Neural progenitor cell (in vitro differentiated cells): Measurements from ENCODE around the gene SMIM43. TPM values are rescaled to one million over a fixed set of nuclear protein-coding genes. Genes with fewer than 3 reads are reported as not detected.
A peak's percentile ranks its signal among the peaks of the same experiment; 100 is the strongest.
"Not testable (repeated sequence)": the region's sequence is repeated elsewhere in the genome, so short reads cannot be mapped to it uniquely, and the experiment has no call there.

Source experiments
- DNase-seq: peaks from one replicate; pipeline ENCODE4 v3.0.0-alpha.2; 2016; ENCODE audit warnings: low spot score
- H2AFZ ChIP-seq: fragments of 200-600 bp; sonication (generic); replicated peaks from 2 replicates; pipeline ENCODE4 v1.6.1; 2016; ENCODE audit warnings: antibody characterized with exemption
- H3F3A ChIP-seq: fragments of 200-600 bp; sonication (generic); 2 replicates; pipeline ENCODE4 v1.6.1; 2016; ENCODE audit warnings: antibody characterized with exemption, low read depth
- H3K27ac ChIP-seq: fragments of 200-600 bp; sonication (generic); 2 replicates; pipeline ENCODE4 v1.5.1; 2016; ENCODE audit warnings: mild to moderate bottlenecking
- H3K27me3 ChIP-seq: fragments of 200-600 bp; sonication (generic); 2 replicates; pipeline ENCODE4 v1.6.1; 2016; ENCODE audit warnings: mild to moderate bottlenecking, moderate library complexity
- H3K36me3 ChIP-seq: fragments of 200-600 bp; sonication (generic); 2 replicates; pipeline ENCODE4 v1.5.1; 2016
- H3K4me1 ChIP-seq: fragments of 200-600 bp; sonication (generic); 2 replicates; pipeline ENCODE4 v1.6.1; 2016; ENCODE audit warnings: mixed run types
- H3K4me2 ChIP-seq: fragments of 200-600 bp; sonication (generic); 2 replicates; pipeline ENCODE4 v1.6.1; 2016
- H3K4me3 ChIP-seq: fragments of 200-600 bp; sonication (generic); 2 replicates; pipeline ENCODE4 v1.5.1; 2016
- H3K79me2 ChIP-seq: fragments of 200-600 bp; sonication (generic); 2 replicates; pipeline ENCODE4 v1.6.1; 2016; ENCODE audit warnings: low read depth
- H3K9ac ChIP-seq: fragments of 200-600 bp; sonication (generic); 2 replicates; pipeline ENCODE4 v1.6.1; 2016
- H3K9me3 ChIP-seq: fragments of 200-600 bp; sonication (generic); 2 replicates; pipeline ENCODE4 v1.5.1; 2016; ENCODE audit warnings: low read depth
- H4K20me1 ChIP-seq: fragments of 200-600 bp; sonication (generic); 2 replicates; pipeline ENCODE4 v1.6.1; 2016; ENCODE audit warnings: low read depth
- H3K27ac Mint-ChIP-seq: 3 replicates; pipeline ENCODE4 v1.8.0; 2021; ENCODE audit warnings: mixed read lengths
- H3K27me3 Mint-ChIP-seq: 2 replicates; pipeline ENCODE4 v1.8.0; 2022; ENCODE audit warnings: low read depth, mild to moderate bottlenecking, inconsistent platforms, moderate library complexity, mixed read lengths; ENCODE audit not compliant: insufficient read depth
- H3K36me3 Mint-ChIP-seq: 3 replicates; pipeline ENCODE4 v1.8.0; 2021; ENCODE audit warnings: mixed read lengths
- H3K4me1 Mint-ChIP-seq: 3 replicates; pipeline ENCODE4 v1.8.0; 2021; ENCODE audit warnings: mixed read lengths
- H3K4me3 Mint-ChIP-seq: 3 replicates; pipeline ENCODE4 v1.8.0; 2021; ENCODE audit warnings: mild to moderate bottlenecking, moderate library complexity, mixed read lengths
- H3K9me3 Mint-ChIP-seq: 3 replicates; pipeline ENCODE4 v1.8.0; 2020; ENCODE audit warnings: mixed read lengths
- CTCF ChIP-seq: fragments of 200-600 bp; sonication (generic); IDR thresholded peaks from 2 replicates; pipeline ENCODE4 v1.5.1; 2017; ENCODE audit warnings: antibody characterized with exemption, mild to moderate bottlenecking
- EZH2 ChIP-seq: fragments of 200-600 bp; sonication (generic); IDR thresholded peaks from 2 replicates; pipeline ENCODE4 v1.6.1; 2017; ENCODE audit warnings: antibody characterized with exemption, mild to moderate bottlenecking, moderate library complexity
- EZH2phosphoT487 ChIP-seq: fragments of 200-600 bp; sonication (generic); IDR thresholded peaks from 2 replicates; pipeline ENCODE4 v1.6.1; 2017; ENCODE audit warnings: antibody characterized with exemption
- total RNA-seq: library from RNA; depleted of rRNA; stranded (reverse); fragments of >200 nt; gene quantifications from 2 replicates; pipeline ENCODE4 v1.2.3, GENCODE V29; 2015; ENCODE audit warnings: low replicate concordance

SMIM43 gene
- total RNA-seq, 1 donor from 2014 or later: not detected

- peak overlapping the region; percentile 99 for H2AFZ ChIP-seq
- H3K27ac Mint-ChIP-seq: no peak overlapping the region
- peaks cover 5% of the 10 kb centered on the region for H3K4me1 Mint-ChIP-seq
- H3K36me3 ChIP-seq: no peaks in the 10 kb centered on the region
- H4K20me1 ChIP-seq: peaks cover 4% of the 10 kb centered on the region
- H3K9me3 ChIP-seq: no peaks in the 10 kb centered on the region
- TF ChIP-seq CTCF (no peak), EZH2phosphoT487 (no peak), EZH2 (no peak)
- H3K36me3 Mint-ChIP-seq: no peaks in the 10 kb centered on the region
- peaks cover 12% of the 10 kb centered on the region for H3K4me1 ChIP-seq
- no peaks in the 10 kb centered on the region for H3K79me2 ChIP-seq
- no peaks in the 10 kb centered on the region for H3K9me3 Mint-ChIP-seq
- no peak for DNase-seq
- H3K4me3 Mint-ChIP-seq: peak overlapping the region; percentile 89
- peaks cover 96% of the 10 kb centered on the region for H3K27me3 ChIP-seq
- no peak overlapping the region for H3K9ac ChIP-seq
- H3K27ac ChIP-seq: no peak overlapping the region
- peak overlapping the region; percentile 74 for H3K4me3 ChIP-seq
- H3F3A ChIP-seq: no peaks in the 10 kb centered on the region
- peaks cover 40% of the 10 kb centered on the region for H3K27me3 Mint-ChIP-seq
- H3K4me2 ChIP-seq: peak overlapping the region; percentile 98
These were observed 662 bp downstream of the SMIM43 start for GRCh38 chr4:121764303-121764701.

- Mint-ChIP-seq H3K36me3 (no peaks in the 10 kb centered on the region), H3K27me3 (peaks cover 17% of the 10 kb centered on the region), H3K27ac (no peak overlapping the region), H3K4me1 (peaks cover under 1% of the 10 kb centered on the region), H3K9me3 (no peaks in the 10 kb centered on the region), H3K4me3 (no peak overlapping the region)
- Histone ChIP-seq H3F3A (no peaks in the 10 kb centered on the region), H3K4me2 (no peak overlapping the region), H3K27me3 (peaks cover 55% of the 10 kb centered on the region), H3K4me1 (peaks cover 6% of the 10 kb centered on the region), H3K9me3 (no peaks in the 10 kb centered on the region), H3K27ac (no peak overlapping the region), H3K9ac (no peak overlapping the region), H4K20me1 (no peaks in the 10 kb centered on the region), H3K4me3 (no peak overlapping the region), H2AFZ (no peak overlapping the region), H3K36me3 (no peaks in the 10 kb centered on the region), H3K79me2 (no peaks in the 10 kb centered on the region)
- DNase-seq: no peak
- TF ChIP-seq CTCF: no peak
- no peak for TF ChIP-seq EZH2
- no peak for TF ChIP-seq EZH2phosphoT487
These were observed 4.8 kb downstream of the SMIM43 start for GRCh38 chr4:121760205-121760604.

- Histone ChIP-seq H3K4me1 (peaks cover under 1% of the 10 kb centered on the region), H2AFZ (no peak overlapping the region), H3K27me3 (peaks cover 43% of the 10 kb centered on the region), H3F3A (no peaks in the 10 kb centered on the region), H3K79me2 (no peaks in the 10 kb centered on the region), H3K4me3 (no peak overlapping the region), H3K36me3 (no peaks in the 10 kb centered on the region), H3K9ac (no peak overlapping the region), H4K20me1 (no peaks in the 10 kb centered on the region), H3K9me3 (no peaks in the 10 kb centered on the region), H3K27ac (no peak overlapping the region), H3K4me2 (no peak overlapping the region)
- no peak for TF ChIP-seq EZH2phosphoT487
- no peak for TF ChIP-seq CTCF
- TF ChIP-seq EZH2: no peak
- Mint-ChIP-seq H3K4me3 (no peak overlapping the region), H3K27ac (no peak overlapping the region), H3K27me3 (peaks cover 8% of the 10 kb centered on the region), H3K9me3 (peaks cover 2% of the 10 kb centered on the region), H3K4me1 (no peaks in the 10 kb centered on the region), H3K36me3 (no peaks in the 10 kb centered on the region)
- no peak for DNase-seq
These were observed 5.9 kb downstream of the SMIM43 start for GRCh38 chr4:121758925-121759568.

GRCh38 chr4:121752142-121752541 lies 12.8 kb downstream of the SMIM43 start:
- not testable (repeated sequence) for DNase-seq, H3K9me3 Mint-ChIP-seq, H3K4me1 Mint-ChIP-seq, H3K79me2 ChIP-seq, H3K36me3 ChIP-seq, H3F3A ChIP-seq, H3K4me2 ChIP-seq, H3K4me3 Mint-ChIP-seq, H3K4me1 ChIP-seq, H3K9ac ChIP-seq, H3K36me3 Mint-ChIP-seq, H3K27ac ChIP-seq, H3K27me3 Mint-ChIP-seq, H2AFZ ChIP-seq, H3K9me3 ChIP-seq, H4K20me1 ChIP-seq, H3K4me3 ChIP-seq, H3K27ac Mint-ChIP-seq, H3K27me3 ChIP-seq
